Activated T-cell treated with anti-CD3 and anti-CD28 coated beads for 1 hour (primary cell): ENCODE data around the gene QRSL1.
"Not testable (repeated sequence)": the region's sequence is repeated elsewhere in the genome, so short reads cannot be mapped to it uniquely, and the experiment has no call there.

Experiments
- DNase-seq: peaks from one replicate; pipeline ENCODE4 v3.0.0-alpha.2; 2020; ENCODE audit warnings: low read depth

The QRSL1 gene

GRCh38 chr6:106626485-106626884 is 2.9 kb upstream of the QRSL1 start:
- DNase-seq = no peak

- DNase-seq = not testable (repeated sequence)
Measured at GRCh38 chr6:106627760-106628159, 1.6 kb upstream of the QRSL1 start.

GRCh38 chr6:106628658-106629102 is 698 bp upstream of the QRSL1 start:
- DNase-seq = no peak

GRCh38 chr6:106629859-106630163 is 433 bp downstream of the QRSL1 start:
- no peak for DNase-seq

GRCh38 chr6:106630366-106630765 is 988 bp downstream of the QRSL1 start:
- no peak for DNase-seq

GRCh38 chr6:106631346-106631745 is 2.0 kb downstream of the QRSL1 start:
- DNase-seq = no peak

- no peak for DNase-seq
Measured at GRCh38 chr6:106634565-106634964, 5.2 kb downstream of the QRSL1 start.

GRCh38 chr6:106637051-106637716 is 7.8 kb downstream of the QRSL1 start:
- DNase-seq = no peak

GRCh38 chr6:106637717-106638341 is 8.5 kb downstream of the QRSL1 start:
- no peak for DNase-seq

GRCh38 chr6:106639812-106640211 is 10.4 kb downstream of the QRSL1 start:
- DNase-seq = no peak

- no peak for DNase-seq
Measured at GRCh38 chr6:106642476-106642875, 13.1 kb downstream of the QRSL1 start.

- DNase-seq = no peak
Measured at GRCh38 chr6:106643061-106643460, 13.7 kb downstream of the QRSL1 start.

GRCh38 chr6:106648651-106649308 is 19.4 kb downstream of the QRSL1 start:
- no peak for DNase-seq

- no peak for DNase-seq
Measured at GRCh38 chr6:106658469-106658868, 29.1 kb downstream of the QRSL1 start.

GRCh38 chr6:106659859-106660258 is 30.5 kb downstream of the QRSL1 start:
- no peak for DNase-seq

GRCh38 chr6:106662458-106662857 is 33.1 kb downstream of the QRSL1 start:
- DNase-seq = no peak

GRCh38 chr6:106666282-106667021 is 37.1 kb downstream of the QRSL1 start:
- no peak for DNase-seq

- DNase-seq = no peak
Measured at GRCh38 chr6:106667022-106667402, 37.6 kb downstream of the QRSL1 start.

- DNase-seq = no peak
Measured at GRCh38 chr6:106670236-106670635, 40.9 kb downstream of the QRSL1 start.

GRCh38 chr6:106671651-106672050 is 42.3 kb downstream of the QRSL1 start:
- no peak for DNase-seq

GRCh38 chr6:106674541-106675229 is 45.3 kb downstream of the QRSL1 start:
- DNase-seq = no peak

- DNase-seq = no peak
Measured at GRCh38 chr6:106677282-106677681, 47.9 kb downstream of the QRSL1 start.
